Posterior cingulate gyrus (tissue), 11 donors: ENCODE results near the gene PUS1.
"Not testable (repeated sequence)": the region's sequence is repeated elsewhere in the genome, so short reads cannot be mapped to it uniquely, and the experiment has no call there.

Source experiments
- DNase-seq, 10 donors: peaks; one replicate each; pipeline versions ENCODE4 v3.0.0 to v3.0.0-alpha.2; 2020 to 2021; ENCODE audit warnings: mixed read lengths in 3 of 10
- intact Hi-C: fragments of 100-400 bp; cut with DNase I; formaldehyde crosslinking; loops from one replicate; pipeline ENCODE4 v1.15.1; 2023

Gene PUS1

GRCh38 chr12:131928711-131929580 lies at the start of gene PUS1:
Gene PUS1, plus strand, starts transcription at chr12:131929276. Its CDS starts 447 bp downstream, at chr12:131929723.
- DNase-seq: peak; percentile 92 to 99 (median 96)
- intact Hi-C loops: loop anchor here (1.0 to 10.0 kb wide), 3 partner anchors 20 to 94 kb away; partner anchors contain the start of genes EP400 and ULK1

DNA sequence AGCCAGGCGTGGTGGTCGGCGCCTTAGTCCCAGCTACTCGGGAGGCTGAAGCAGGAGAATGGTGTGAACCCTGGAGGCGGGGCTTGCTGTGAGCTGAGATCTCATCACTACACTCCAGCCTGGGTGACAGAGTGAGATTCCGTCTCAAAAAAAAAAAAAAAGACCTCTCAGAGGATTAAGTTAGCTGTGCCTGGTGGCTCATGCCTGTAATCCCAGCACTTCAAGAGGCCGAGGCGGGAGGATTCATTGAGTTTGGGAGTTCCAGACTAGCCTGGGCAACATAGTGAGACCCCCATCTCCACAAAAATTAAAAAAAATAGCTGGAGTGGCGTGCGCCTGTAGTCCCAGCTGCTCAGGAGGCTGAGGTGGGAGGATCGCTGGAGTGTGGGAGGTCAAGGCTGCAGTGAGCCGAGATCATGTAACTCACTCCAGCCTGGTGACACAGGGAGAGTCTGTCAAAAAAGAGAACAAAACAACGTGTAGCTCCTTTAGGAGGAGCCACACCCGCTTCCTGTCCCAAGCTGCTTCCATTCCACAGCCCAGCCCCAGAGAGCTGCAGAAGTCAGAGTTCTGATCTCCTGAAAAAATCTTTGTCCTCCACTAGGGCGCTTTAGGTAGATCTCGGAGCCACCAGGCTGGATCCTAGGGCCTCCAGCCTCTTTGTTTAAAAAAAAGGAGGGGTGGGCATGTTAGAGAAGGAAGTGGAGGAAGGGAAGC lies 46.1 kb upstream of the PUS1 start:
- peak in 2 of 10 donors; percentile 4 to 49 for DNase-seq
- intact Hi-C loops: no loop called here

DNA sequence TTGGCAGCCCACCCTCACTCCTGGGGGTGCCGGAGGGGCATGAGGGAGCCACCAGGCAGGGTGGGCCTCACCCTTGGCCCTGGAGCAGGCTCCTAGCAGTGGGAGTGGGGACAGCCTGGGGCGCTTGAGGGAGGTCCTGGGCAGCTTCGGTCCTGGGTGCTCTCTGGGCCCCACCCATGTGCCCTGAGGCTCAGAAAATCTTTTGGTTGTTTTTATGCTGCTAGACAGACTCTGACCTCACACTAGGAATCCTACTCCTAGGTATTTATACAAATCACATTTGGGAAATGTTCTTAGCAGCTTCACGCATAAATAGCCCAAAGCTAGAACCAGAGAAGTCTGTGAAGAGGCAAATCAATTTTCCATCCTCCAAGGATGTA lies 45.6 kb upstream of the PUS1 start:
- DNase-seq: peak in 2 of 10 donors; percentile 34 to 45
- intact Hi-C loops: no loop called here

GRCh38 chr12:131885076-131885475 lies 44.0 kb upstream of the PUS1 start:
- intact Hi-C loops: not testable (repeated sequence)
- peak in 1 of 10 donors; percentile 22 for DNase-seq

DNA sequence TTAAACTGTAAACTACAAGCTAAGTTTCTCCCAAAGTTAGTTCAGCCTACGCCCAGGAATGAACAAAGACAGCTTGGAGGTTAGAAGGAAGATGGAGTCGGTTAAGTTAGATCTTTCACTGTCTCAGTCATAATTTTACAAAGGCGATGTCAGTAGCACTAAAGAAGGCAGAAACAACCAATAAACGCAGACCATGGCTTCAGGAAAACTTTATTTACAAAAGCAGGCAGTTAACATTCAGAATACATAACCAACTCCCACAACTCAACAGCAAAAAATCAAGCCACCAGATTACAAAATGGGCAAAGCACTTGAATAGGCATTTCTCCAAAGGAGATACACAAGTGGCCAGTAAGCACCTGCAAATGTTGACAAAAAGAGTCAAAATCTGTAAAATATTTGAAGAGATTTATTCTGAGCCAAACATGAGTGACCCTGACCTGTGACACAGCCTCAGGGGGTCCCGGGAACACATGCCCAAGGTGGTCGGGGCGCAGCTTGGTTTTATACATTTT lies 43.5 kb upstream of the PUS1 start:
- no peak for DNase-seq
- intact Hi-C loops: no loop called here

DNA sequence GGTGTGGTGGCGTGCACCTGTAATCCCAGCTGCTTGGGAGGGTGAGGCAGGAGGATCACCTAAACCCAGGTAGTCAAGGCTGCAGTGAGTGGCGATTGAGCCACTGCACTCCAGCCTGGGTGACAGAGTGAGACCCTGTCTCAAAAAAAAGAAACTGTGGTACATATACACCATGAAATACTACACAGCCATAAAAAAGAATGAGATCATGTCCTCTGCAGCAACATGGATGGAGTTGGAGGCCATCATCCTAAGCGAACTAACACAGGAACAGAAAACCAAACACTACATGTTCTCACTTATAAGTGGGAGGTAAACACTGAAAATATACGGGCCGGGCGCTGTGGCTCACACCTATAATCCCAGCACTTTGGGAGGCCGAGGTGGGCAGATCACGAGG lies 37.4 kb upstream of the PUS1 start:
- DNase-seq: peak in 2 of 10 donors; percentile 6 to 30
- intact Hi-C loops: not testable (repeated sequence)

GRCh38 chr12:131892711-131893604 lies 36.1 kb upstream of the PUS1 start:
- intact Hi-C loops: no loop called here
- peak in 3 of 10 donors; percentile 64 to 68 (median 68) for DNase-seq

GRCh38 chr12:131893605-131894312 lies 35.3 kb upstream of the PUS1 start:
- DNase-seq: peak in 1 of 10 donors; percentile 51
- intact Hi-C loops: loop anchor here (1.0 to 2.0 kb wide), 2 partner anchors 35 to 56 kb away; partner anchors contain the start of genes EP400 and PUS1

GRCh38 chr12:131894313-131894860 lies 34.7 kb upstream of the PUS1 start, which contains the start of gene ULK1:
Gene ULK1, plus strand, starts transcription at chr12:131894622. Its CDS starts 380 bp downstream, at chr12:131895002.
- intact Hi-C loops: loop anchor here (1.0 to 2.0 kb wide), 2 partner anchors 34 to 55 kb away; partner anchors contain the start of genes EP400 and PUS1
- DNase-seq: peak; percentile 84 to 99 (median 93)

GRCh38 chr12:131894981-131895639 lies 34.0 kb upstream of the PUS1 start:
- intact Hi-C loops: loop anchor here (1.0 to 2.0 kb wide), 2 partner anchors 34 to 54 kb away; partner anchors contain the start of genes EP400 and PUS1
- peak in 4 of 10 donors; percentile 12 to 73 (median 48) for DNase-seq

DNA sequence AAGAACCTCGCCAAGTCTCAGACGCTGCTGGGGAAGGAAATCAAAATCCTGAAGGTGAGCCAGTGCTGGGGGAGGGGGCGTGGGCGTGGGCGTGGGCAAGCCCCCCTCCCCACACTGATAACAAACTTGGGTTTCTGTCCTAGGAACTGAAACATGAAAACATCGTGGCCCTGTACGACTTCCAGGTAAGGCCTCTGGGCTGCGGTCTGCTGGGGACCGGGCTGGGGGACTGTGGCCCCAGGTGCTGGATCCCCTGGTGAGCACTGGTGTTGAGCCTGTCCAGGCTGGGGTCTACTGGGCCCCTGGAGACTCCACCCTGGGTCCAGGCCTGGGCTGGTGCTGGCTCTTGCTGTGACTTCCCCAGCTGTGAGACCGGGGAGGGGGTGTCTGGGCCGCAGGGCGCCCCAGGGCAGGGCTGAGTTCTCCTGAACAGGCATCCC lies 33.4 kb upstream of the PUS1 start:
- no peak for DNase-seq
- intact Hi-C loops: loop anchor here (2.0 kb wide), 1 partner anchor 33 kb away; the partner anchor contains the start of gene PUS1

DNA sequence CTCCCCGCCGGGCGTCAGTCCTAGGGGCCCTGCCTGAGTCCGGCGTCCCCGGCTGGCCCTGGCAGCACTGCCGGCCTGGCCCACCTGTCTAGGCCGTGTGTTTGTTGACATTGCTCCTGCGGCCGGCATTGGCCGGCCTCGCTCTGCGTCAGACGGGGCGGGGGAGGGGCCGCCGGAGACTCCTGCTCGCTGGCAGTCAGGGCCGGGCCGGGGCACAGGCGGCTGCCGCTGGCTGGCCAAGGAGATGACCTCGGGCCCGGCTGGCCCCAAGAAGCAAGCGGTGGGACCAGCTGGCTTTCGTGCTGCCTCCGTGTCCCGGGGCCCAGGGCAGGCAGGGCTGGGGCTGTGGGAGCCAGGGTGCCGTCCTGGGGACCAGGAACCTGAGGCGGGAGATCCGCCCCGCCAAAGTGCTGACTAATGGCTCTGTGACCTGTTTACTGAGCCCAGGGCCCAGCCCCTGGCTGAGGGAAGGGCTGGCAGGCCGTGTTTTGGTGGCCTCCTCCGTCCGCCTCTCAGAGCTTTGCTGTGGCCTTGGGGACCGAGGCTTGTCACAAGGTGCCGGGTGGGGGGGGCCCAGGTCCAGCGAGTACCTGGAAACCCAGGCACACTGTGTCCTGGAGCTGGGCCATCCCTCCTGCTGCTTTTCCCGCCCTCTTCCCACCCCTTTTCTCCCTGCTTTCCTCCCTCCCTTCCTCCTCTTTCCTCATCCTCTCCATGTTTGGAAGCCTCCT lies 32.8 kb upstream of the PUS1 start:
- peak; percentile 64 to 96 (median 80) for DNase-seq
- intact Hi-C loops: no loop called here

DNA sequence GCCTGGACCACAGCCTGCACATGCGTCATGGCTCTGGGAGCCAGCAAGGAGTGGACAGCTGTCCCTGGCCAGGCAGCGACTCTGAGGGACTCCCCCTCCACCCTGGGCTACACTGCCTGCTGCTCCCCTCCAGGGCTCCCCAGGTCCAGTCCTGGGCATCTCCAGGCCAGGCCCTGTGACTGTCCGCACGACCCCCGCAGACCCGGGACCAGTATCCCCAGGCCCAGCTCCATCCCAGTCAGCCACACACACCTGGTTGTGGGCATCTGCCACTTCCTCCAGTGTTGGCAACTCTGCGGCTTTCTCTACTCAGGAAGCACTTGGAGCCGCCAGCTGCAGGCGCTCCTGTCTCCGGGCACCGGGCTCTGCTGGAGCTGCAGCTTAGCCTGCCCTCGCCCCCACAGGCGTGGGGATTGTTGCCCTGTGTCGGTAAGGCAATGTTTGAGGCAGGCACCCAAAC lies 32.2 kb upstream of the PUS1 start:
- peak; percentile 75 to 97 (median 84) for DNase-seq
- intact Hi-C loops: no loop called here

DNA sequence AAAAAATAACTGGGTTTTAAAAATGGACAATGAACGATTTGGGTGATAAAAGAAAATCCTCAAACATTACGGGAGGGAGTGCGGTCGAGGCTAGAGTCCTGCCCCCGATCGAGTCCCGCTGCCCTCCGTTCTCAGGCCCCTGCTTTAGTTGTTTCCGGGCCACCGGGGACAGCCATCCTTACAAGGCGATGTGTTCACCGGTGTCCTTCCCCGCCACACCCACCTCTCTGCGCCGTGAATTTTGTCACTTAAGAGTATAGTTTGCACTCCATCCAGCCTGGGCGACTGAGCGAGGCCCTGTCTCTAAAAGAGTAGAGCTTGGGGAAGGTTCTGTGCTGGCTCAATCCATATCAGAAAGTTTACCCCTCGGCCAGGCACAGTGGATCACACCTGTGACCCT lies 31.8 kb upstream of the PUS1 start:
- intact Hi-C loops: no loop called here
- peak in 3 of 10 donors; percentile 63 to 76 (median 66) for DNase-seq

DNA sequence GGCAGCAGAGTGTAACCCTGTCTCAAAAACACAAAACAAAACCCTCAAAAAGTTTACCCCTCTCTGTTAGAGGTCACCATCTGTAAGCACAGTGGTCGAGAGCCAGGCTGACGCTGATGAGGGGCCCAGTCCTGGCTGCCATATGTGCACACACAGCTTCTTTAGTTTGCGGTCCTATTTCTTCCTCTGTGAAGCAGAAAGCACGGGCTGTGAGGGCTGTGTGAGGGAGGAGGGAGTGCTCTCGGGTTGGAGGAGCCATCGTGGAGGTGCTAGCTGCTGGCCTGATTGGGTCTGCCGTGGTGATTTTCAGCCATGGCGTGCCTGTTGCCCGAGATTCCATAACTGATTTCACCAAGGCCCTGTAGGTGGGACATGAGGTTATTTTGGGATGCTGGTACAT lies 31.2 kb upstream of the PUS1 start:
- DNase-seq: peak in 3 of 10 donors; percentile 74 to 80 (median 75)
- intact Hi-C loops: no loop called here

DNA sequence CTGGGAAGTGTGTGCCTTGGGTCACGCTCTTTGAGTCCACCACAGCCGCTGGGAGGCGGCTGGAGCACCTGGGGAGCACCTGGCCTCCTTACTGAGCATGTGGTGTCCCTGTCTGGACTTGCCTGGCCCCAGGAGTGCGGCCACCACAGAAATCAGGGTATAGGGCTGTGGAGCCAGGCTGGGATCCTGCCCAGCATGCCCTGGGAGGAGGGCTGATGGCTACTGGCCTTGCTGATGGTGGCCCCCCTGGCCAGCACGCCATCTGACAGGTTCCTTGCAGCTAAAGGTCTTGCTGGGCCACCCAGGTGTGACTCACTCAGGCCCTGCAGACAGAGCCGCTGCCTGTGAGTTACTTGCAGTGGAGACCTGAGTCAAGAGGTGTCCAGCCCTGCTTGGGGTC lies 28.7 kb upstream of the PUS1 start:
- intact Hi-C loops: no loop called here
- DNase-seq: peak in 1 of 10 donors; percentile 81
